Peyer's patch (tissue), 4 donors: ENCODE data around the gene TULP4.

Source experiments
- CTCF ChIP-seq, 6 experiments: fragments of 450-650 bp in 4 of 6; fragments of 200-600 bp in 2 of 6; sonication (generic) in 1 of 6; IDR thresholded peaks; one replicate each; pipeline ENCODE4 v1.5.1; 2017 to 2019; ENCODE audit warnings: antibody characterized with exemption in 6 of 6, mild to moderate bottlenecking in 3 of 6, moderate library complexity in 1 of 6
- POLR2A ChIP-seq, 2 donors: fragments of 450-650 bp; IDR thresholded peaks; one replicate each; pipeline ENCODE4 v1.5.1; 2017; ENCODE audit warnings: antibody characterized with exemption in 2 of 2, mild to moderate bottlenecking in 2 of 2, moderate library complexity in 2 of 2

- TF ChIP-seq CTCF (IDR thresholded peaks at IDR 0.05) (no peak), POLR2A (IDR thresholded peaks at IDR 0.05) (no peak)
Observed at GRCh38 chr6:158372574-158372973, 60.3 kb downstream of the TULP4 start.
